ENCODE data around the gene PIEZO1. TPM values are rescaled to one million over a fixed set of nuclear protein-coding genes. Genes with fewer than 3 reads are reported as not detected.

The PIEZO1 gene
- total RNA-seq, 1 experiment from 2014 or later: 391 TPM

DNA sequence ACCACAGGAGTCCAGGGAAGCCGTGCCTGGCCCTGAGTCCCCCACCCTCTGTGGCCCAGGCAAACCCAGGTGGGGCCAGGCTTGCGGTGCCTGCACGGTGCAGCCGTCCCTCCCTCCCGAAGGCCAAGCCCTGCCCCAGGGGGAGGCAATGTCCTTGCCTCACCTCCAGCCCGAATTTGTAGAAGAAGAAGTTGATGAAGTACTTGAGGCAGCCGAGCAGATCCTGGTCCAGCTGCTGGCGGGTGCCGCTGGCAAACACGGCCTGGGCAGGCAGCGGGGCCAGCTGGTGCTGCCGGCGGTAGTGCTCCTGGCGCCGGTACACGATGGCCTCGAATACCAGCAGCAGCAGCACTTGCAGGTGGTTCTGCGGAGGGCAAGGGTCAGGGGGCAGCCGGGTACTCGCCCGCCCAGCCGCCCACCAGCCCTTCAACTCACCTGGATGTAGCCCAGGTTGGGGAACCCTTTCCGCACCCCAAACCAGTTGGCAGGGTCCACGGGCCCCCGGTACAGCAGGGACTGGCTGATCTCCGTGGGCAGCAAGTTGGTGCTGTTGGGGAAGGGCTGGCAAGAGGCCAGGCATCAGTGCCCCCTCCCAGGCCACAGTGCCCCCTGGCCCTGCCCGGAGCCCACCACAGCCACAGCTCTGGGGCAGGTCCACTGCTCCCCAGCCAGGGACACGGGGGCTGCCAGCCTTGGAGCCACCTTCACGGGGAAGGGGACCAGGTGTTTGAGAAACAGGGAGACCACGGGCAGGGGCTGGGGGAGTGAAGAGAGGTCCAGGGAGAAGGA is 52.7 kb downstream of the PIEZO1 start:
- Histone ChIP-seq H3F3A (ENCODE audit: insufficient read depth, low read depth) (peaks cover 4% of the 10 kb centered on the region; the same call in 1 of the 2 replicates), H3K27ac (no peak overlapping the region), H3K36me3 (ENCODE audit: low read depth) (no peaks in the 10 kb centered on the region), H3K9me3 (ENCODE audit: insufficient read depth, low read depth) (no peaks in the 10 kb centered on the region), H3K4me2 (no peak overlapping the region), H3K27me3 (ENCODE audit: insufficient read depth, low read depth) (no peaks in the 10 kb centered on the region), H3K79me2 (ENCODE audit: low read depth) (no peaks in the 10 kb centered on the region), H3K9me2 (ENCODE audit: insufficient read depth) (no peaks in the 10 kb centered on the region), H3K4me3 (no peak overlapping the region), H4K20me1 (ENCODE audit: insufficient read depth) (peaks cover 10% of the 10 kb centered on the region; the same call in 1 of the 2 replicates), H2AFZ (no peak overlapping the region), H3K4me1 (replicated peaks; ENCODE audit: insufficient read depth) (no peaks in the 10 kb centered on the region)
- CTCF ChIA-PET: no interaction called here
- intact Hi-C loops (cut with micrococcal nuclease; ENCODE audit: unreplicated experiment): no loop called here
- DNase-seq: no peak
- BruUV-seq (replicated peaks): no TSS peak
- POLR2A ChIA-PET (ENCODE audit: unreplicated experiment): no interaction called here
- TF ChIP-seq, protein P1, sequence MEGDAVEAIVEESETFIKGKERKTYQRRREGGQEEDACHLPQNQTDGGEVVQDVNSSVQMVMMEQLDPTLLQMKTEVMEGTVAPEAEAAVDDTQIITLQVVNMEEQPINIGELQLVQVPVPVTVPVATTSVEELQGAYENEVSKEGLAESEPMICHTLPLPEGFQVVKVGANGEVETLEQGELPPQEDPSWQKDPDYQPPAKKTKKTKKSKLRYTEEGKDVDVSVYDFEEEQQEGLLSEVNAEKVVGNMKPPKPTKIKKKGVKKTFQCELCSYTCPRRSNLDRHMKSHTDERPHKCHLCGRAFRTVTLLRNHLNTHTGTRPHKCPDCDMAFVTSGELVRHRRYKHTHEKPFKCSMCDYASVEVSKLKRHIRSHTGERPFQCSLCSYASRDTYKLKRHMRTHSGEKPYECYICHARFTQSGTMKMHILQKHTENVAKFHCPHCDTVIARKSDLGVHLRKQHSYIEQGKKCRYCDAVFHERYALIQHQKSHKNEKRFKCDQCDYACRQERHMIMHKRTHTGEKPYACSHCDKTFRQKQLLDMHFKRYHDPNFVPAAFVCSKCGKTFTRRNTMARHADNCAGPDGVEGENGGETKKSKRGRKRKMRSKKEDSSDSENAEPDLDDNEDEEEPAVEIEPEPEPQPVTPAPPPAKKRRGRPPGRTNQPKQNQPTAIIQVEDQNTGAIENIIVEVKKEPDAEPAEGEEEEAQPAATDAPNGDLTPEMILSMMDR (conservative IDR thresholded peaks at IDR 0.05): no peak
- TF ChIP-seq EZH2 (IDR thresholded peaks at IDR 0.05; ENCODE audit: low read depth): no peak

DNA sequence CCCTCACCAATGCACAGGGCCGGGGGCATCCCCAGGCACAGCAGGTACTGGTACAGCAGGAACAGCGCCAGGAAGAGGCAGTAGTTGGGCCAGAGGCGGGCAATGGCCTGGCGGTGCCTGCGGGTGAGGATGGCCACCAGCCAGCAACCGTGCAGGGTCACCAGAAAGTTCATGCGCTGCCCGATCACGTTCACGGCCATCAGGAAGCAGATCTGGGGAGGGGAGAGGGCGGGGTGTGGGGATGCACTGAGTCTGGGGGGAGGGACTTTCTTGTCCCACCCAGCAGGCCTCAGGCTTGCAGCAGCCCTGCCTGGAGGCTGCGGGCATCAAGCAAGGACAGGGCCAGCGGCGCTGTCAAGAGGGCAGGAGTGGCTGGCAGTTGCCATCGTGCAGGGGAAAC is 53.3 kb downstream of the PIEZO1 start:
- H3K36me3 ChIP-seq (ENCODE audit: low read depth): no peaks in the 10 kb centered on the region
- no peak overlapping the region for H3K27ac ChIP-seq
- intact Hi-C loops (cut with micrococcal nuclease; ENCODE audit: unreplicated experiment): no loop called here
- peaks cover 4% of the 10 kb centered on the region; the same call in 1 of the 2 replicates for H3F3A ChIP-seq (ENCODE audit: insufficient read depth, low read depth)
- no peak overlapping the region for H2AFZ ChIP-seq
- H3K79me2 ChIP-seq (ENCODE audit: low read depth): no peaks in the 10 kb centered on the region
- no peaks in the 10 kb centered on the region for H3K9me3 ChIP-seq (ENCODE audit: insufficient read depth, low read depth)
- DNase-seq: peak in 1 of 2 experiments; percentile 34
- TF ChIP-seq, protein P1 (conservative IDR thresholded peaks at IDR 0.05): no peak
- TF ChIP-seq EZH2 (IDR thresholded peaks at IDR 0.05; ENCODE audit: low read depth): no peak
- no peak overlapping the region for H3K4me3 ChIP-seq
- no peaks in the 10 kb centered on the region for H3K4me1 ChIP-seq (replicated peaks; ENCODE audit: insufficient read depth)
- H3K9me2 ChIP-seq (ENCODE audit: insufficient read depth): no peaks in the 10 kb centered on the region
- ChIA-PET CTCF (no interaction called here), POLR2A (ENCODE audit: unreplicated experiment) (no interaction called here)
- H3K27me3 ChIP-seq (ENCODE audit: insufficient read depth, low read depth): no peaks in the 10 kb centered on the region
- no peak overlapping the region for H3K4me2 ChIP-seq
- BruUV-seq (replicated peaks): no TSS peak
- peaks cover 4% of the 10 kb centered on the region; the same call in 1 of the 2 replicates for H4K20me1 ChIP-seq (ENCODE audit: insufficient read depth)

DNA sequence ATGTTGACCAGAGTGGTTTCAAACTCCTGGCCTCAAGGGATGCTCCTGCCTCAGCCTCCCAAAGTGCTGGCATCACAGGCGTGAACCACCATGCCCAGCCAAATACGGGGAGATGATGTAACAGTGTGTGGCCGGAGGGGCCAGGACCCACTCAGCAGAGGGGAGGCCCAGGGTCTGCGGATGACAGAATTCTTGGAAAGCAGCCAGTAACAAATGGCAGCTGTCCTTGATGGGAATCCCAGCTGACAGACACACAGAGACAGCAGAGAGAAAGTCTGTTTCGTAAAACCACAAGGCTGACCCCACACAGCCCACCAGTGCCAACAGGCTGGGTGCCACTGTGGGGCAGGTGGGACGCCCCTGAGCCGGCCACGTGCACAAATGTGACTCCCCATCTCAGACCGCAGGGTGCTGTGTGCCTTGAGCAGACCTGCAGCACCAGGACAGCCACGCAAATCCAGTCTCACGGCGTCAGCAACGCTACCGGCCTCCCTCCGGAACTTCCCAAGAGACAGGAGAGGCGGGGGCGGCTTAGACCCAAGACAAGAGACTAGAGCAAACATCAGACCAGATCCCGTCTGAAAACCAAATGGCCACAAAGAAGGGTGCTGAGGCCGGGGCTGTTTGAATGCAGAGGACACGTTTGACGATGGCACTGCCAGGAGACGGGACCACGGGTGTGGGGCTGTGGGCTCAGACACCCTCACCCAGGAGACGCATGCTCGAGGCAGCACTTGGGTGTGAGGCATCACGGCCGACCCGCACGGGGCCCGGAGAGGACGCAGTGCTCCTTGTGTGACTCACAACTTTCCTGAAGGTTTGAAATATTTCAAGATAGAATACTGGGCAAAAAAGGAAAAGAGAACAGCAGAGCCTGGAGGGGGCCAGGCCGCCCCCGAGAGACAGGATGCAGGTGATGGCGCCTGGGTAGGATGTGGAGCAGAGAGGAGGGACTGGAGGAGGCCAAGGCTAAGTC is 54.1 kb downstream of the PIEZO1 start:
- CTCF ChIA-PET: no interaction called here
- peaks cover 3% of the 10 kb centered on the region; the same call in 1 of the 2 replicates for H4K20me1 ChIP-seq (ENCODE audit: insufficient read depth)
- H3K79me2 ChIP-seq (ENCODE audit: low read depth): no peaks in the 10 kb centered on the region
- no peak for DNase-seq
- H3K4me2 ChIP-seq: no peak overlapping the region
- BruUV-seq (replicated peaks): no TSS peak
- H3K27me3 ChIP-seq (ENCODE audit: insufficient read depth, low read depth): no peaks in the 10 kb centered on the region
- H3K27ac ChIP-seq: no peak overlapping the region
- H2AFZ ChIP-seq: no peak overlapping the region
- no peak overlapping the region for H3K4me3 ChIP-seq
- H3K9me3 ChIP-seq (ENCODE audit: insufficient read depth, low read depth): no peaks in the 10 kb centered on the region
- intact Hi-C loops (cut with micrococcal nuclease; ENCODE audit: unreplicated experiment): no loop called here
- peaks cover 4% of the 10 kb centered on the region; the same call in 1 of the 2 replicates for H3F3A ChIP-seq (ENCODE audit: insufficient read depth, low read depth)
- H3K36me3 ChIP-seq (ENCODE audit: low read depth): no peaks in the 10 kb centered on the region
- no peaks in the 10 kb centered on the region for H3K4me1 ChIP-seq (replicated peaks; ENCODE audit: insufficient read depth)
- no peaks in the 10 kb centered on the region for H3K9me2 ChIP-seq (ENCODE audit: insufficient read depth)
- POLR2A ChIA-PET (ENCODE audit: unreplicated experiment): no interaction called here
- no peak for TF ChIP-seq EZH2 (IDR thresholded peaks at IDR 0.05; ENCODE audit: low read depth)

All from PC-9 (cell line).